Mesendoderm (in vitro differentiated cells): ENCODE results near the gene ATP4A.
A peak's percentile ranks its signal among the peaks of the same experiment; 100 is the strongest.
"Not testable (repeated sequence)": the region's sequence is repeated elsewhere in the genome, so short reads cannot be mapped to it uniquely, and the experiment has no call there.

Experiments used
- DNase-seq: peaks from one replicate; pipeline ENCODE4 v3.0.0; 2013
- H2AK5ac ChIP-seq: 2 replicates; pipeline ENCODE4 v1.6.1; 2013; ENCODE audit warnings: low read length, inconsistent platforms
- H2BK120ac ChIP-seq: 2 replicates; pipeline ENCODE4 v1.6.1; 2013; ENCODE audit warnings: low read depth, mild to moderate bottlenecking, low read length, moderate library complexity, mixed read lengths
- H2BK15ac ChIP-seq: replicated peaks from 2 replicates; pipeline ENCODE4 v1.6.1; 2013; ENCODE audit warnings: low read depth, mild to moderate bottlenecking, moderate library complexity
- H2BK5ac ChIP-seq: 2 replicates; pipeline ENCODE4 v1.6.1; 2013; ENCODE audit warnings: low read length, inconsistent platforms
- H3K18ac ChIP-seq: 2 replicates; pipeline ENCODE4 v1.6.1; 2013; ENCODE audit warnings: mild to moderate bottlenecking, low read length, mixed read lengths
- H3K23ac ChIP-seq: one replicate; pipeline ENCODE4 v1.6.1; 2013; ENCODE audit warnings: low read length
- H3K27ac ChIP-seq: 2 replicates; pipeline ENCODE4 v1.5.1; 2013; ENCODE audit warnings: low read depth, mild to moderate bottlenecking, inconsistent platforms, low read length, moderate library complexity
- H3K27me3 ChIP-seq: 2 replicates; pipeline ENCODE4 v1.6.1; 2013; ENCODE audit warnings: low read length, control low read depth, mild to moderate bottlenecking, inconsistent platforms; ENCODE audit not compliant: insufficient read depth, poor library complexity
- H3K36me3 ChIP-seq: 2 replicates; pipeline ENCODE4 v1.6.1; 2013; ENCODE audit warnings: low read length, inconsistent platforms; ENCODE audit not compliant: control insufficient read depth, insufficient read depth
- H3K4ac ChIP-seq: one replicate; pipeline ENCODE4 v1.6.1; 2013; ENCODE audit warnings: low read depth, mild to moderate bottlenecking, low read length, moderate library complexity
- H3K4me1 ChIP-seq: 2 replicates; pipeline ENCODE4 v1.6.1; 2013; ENCODE audit warnings: low read depth, low read length, inconsistent platforms; ENCODE audit not compliant: control insufficient read depth
- H3K4me2 ChIP-seq: 2 replicates; pipeline ENCODE4 v1.6.1; 2013; ENCODE audit warnings: low read length
- H3K4me3 ChIP-seq: 2 replicates; pipeline ENCODE4 v1.5.1; 2013; ENCODE audit warnings: mild to moderate bottlenecking, low read length
- H3K56ac ChIP-seq: one replicate; pipeline ENCODE4 v1.6.1; 2013; ENCODE audit warnings: low read length
- H3K79me1 ChIP-seq: 2 replicates; pipeline ENCODE4 v1.6.1; 2013; ENCODE audit warnings: low read length, inconsistent platforms
- H3K79me2 ChIP-seq: 2 replicates; pipeline ENCODE4 v1.6.1; 2013; ENCODE audit warnings: mild to moderate bottlenecking, low read length; ENCODE audit not compliant: control insufficient read depth, insufficient read depth
- H3K9ac ChIP-seq: 2 replicates; pipeline ENCODE4 v1.6.1; 2013; ENCODE audit warnings: low read length, inconsistent platforms
- H4K5ac ChIP-seq: one replicate; pipeline ENCODE4 v1.6.1; 2013; ENCODE audit warnings: low read length
- H4K8ac ChIP-seq: one replicate; pipeline ENCODE4 v1.6.1; 2013; ENCODE audit warnings: low read depth, mild to moderate bottlenecking, control low read depth, low read length, moderate library complexity
- WGBS: extraction: QIAGEN DNeasy Blood & Tissue Kit; methylation state at CpG from one replicate; pipeline ENCODE4 v1.1.7; 2013; ENCODE audit warnings: low lambda C conversion rate, missing lambda C conversion rate; ENCODE audit not compliant: insufficient coverage; ENCODE audit errors: extremely low coverage; 5-methylcytosine and 5-hydroxymethylcytosine counted together

The ATP4A gene

DNA sequence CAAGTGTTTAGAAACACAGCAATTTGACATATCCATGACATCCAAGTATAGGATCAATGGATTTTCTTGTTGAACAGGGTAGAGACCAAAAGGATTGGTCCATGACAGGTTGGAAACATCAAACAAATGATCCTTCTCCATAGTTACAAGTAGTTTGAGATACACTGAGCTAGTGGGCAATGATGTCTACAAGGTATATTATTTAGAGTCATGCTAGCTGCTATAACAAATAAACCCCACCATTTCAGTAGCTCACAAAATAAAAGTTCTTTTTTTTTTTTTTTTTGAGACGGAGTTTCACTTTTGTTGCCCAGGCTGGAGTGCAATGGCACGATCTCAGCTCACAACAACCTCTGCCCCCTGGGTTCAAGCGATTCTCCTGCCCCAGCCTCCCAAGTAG lies 44.2 kb upstream of the ATP4A start:
- WGBS = no CpG with 5 or more reads among the region's 3 CpGs

DNA sequence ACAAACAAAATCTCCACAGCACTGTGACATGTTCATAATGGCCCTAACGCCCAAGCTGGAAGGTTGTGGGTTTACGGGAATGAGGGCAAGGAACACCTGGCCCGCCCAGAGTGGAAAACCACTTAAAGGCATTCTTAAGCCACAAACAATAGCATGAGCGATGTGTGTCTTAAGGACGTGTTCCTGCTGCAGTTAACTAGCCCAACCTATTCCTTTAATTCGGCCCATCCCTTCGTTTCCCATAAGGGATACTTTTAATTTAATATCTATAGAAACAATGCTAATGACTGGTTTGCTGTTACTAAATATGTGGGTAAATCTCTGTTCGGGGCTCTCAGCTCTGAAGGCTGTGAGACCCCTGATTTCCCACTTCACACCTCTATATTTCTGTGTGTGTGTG lies 43.7 kb upstream of the ATP4A start:
- H2AK5ac ChIP-seq, H3K4me3 ChIP-seq, H3K79me2 ChIP-seq, H2BK5ac ChIP-seq, H3K9ac ChIP-seq, H3K4me2 ChIP-seq, H4K8ac ChIP-seq, H3K56ac ChIP-seq, H2BK120ac ChIP-seq, DNase-seq, H3K27ac ChIP-seq, H3K36me3 ChIP-seq, H2BK15ac ChIP-seq, H3K18ac ChIP-seq, H3K4me1 ChIP-seq, H3K27me3 ChIP-seq, H3K23ac ChIP-seq, H4K5ac ChIP-seq, H3K79me1 ChIP-seq, H3K4ac ChIP-seq: not testable (repeated sequence)
- WGBS = no CpG with 5 or more reads among the region's 8 CpGs

More for the DNA sequence above, 44.2 kb upstream of the ATP4A start:
- no peak overlapping the region for H2BK15ac ChIP-seq
- no peak overlapping the region for H4K8ac ChIP-seq
- H3K23ac ChIP-seq = no peak overlapping the region
- no peaks in the 10 kb centered on the region for H3K79me1 ChIP-seq
- no peak overlapping the region for H2AK5ac ChIP-seq
- H3K27me3 ChIP-seq = no peaks in the 10 kb centered on the region
- no peak overlapping the region for H2BK120ac ChIP-seq
- no peak overlapping the region for H3K18ac ChIP-seq
- no peak overlapping the region for H3K9ac ChIP-seq
- H4K5ac ChIP-seq = no peak overlapping the region
- H3K56ac ChIP-seq = no peak overlapping the region
- H3K4me3 ChIP-seq = no peak overlapping the region
- H3K79me2 ChIP-seq = no peaks in the 10 kb centered on the region
- no peak overlapping the region for H2BK5ac ChIP-seq
- no peaks in the 10 kb centered on the region for H3K4me1 ChIP-seq
- H3K4ac ChIP-seq = no peak overlapping the region
- no peaks in the 10 kb centered on the region for H3K36me3 ChIP-seq
- no peak overlapping the region for H3K27ac ChIP-seq
- no peak for DNase-seq
- H3K4me2 ChIP-seq = no peak overlapping the region

DNA sequence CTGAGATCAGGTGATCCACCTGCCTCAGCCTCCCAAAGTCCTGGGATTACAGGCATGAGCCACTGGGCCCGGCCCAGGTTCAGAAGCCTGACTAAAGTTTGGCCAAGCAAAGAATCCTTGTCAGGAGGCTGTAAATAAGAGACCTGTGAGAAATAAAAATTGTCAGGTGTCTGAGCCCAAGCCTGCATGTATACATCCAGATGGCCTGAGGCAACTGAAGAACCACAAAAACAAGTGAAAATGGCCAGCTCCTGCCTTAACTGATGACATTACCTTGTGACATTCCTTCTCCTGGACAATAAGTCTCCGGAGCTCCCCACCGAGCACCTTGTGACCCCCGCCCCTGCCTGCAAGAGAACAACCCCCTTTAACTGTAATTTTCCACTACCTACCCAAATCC lies 41.0 kb upstream of the ATP4A start:
- H3K4me1 ChIP-seq, H3K79me1 ChIP-seq, H2BK120ac ChIP-seq, H3K36me3 ChIP-seq, H4K5ac ChIP-seq, DNase-seq, H2BK15ac ChIP-seq, H3K27me3 ChIP-seq, H3K79me2 ChIP-seq, H3K9ac ChIP-seq, H3K4ac ChIP-seq, H3K27ac ChIP-seq, H2BK5ac ChIP-seq, H4K8ac ChIP-seq, H3K23ac ChIP-seq, H2AK5ac ChIP-seq, H3K18ac ChIP-seq, H3K56ac ChIP-seq, H3K4me3 ChIP-seq, H3K4me2 ChIP-seq: not testable (repeated sequence)
- no CpG with 5 or more reads among the region's 4 CpGs for whole genome bisulfite sequencing

DNA sequence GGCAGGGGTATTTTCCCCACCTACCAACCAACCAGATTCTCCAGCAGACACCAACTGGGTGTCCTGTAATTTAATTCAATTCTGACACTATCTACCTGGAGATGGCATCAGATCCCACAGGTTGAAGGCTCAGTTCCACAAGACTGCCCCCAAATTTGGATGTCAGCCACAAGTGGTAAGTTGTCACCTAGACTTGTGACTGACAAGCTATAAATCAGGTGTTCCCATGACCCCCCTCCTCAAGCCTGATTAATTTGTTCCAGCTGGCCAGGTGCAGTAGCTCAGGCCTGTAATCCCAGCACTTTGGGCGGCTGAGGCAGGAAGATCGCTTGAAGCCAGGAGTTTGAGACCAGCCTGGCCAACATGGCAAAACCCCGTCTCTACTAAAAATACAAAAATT lies 38.5 kb upstream of the ATP4A start:
- Histone ChIP-seq H3K27me3 (no peaks in the 10 kb centered on the region), H3K4ac (no peak overlapping the region), H4K8ac (no peak overlapping the region), H3K23ac (no peak overlapping the region), H3K79me1 (no peaks in the 10 kb centered on the region), H3K4me2 (no peak overlapping the region), H3K4me1 (no peaks in the 10 kb centered on the region), H2BK15ac (no peak overlapping the region), H3K27ac (no peak overlapping the region), H3K79me2 (no peaks in the 10 kb centered on the region), H3K9ac (no peak overlapping the region), H3K36me3 (no peaks in the 10 kb centered on the region), H4K5ac (no peak overlapping the region), H2BK5ac (no peak overlapping the region), H2AK5ac (no peak overlapping the region), H2BK120ac (no peak overlapping the region), H3K56ac (no peak overlapping the region), H3K18ac (no peak overlapping the region), H3K4me3 (no peak overlapping the region)
- WGBS = no CpG with 5 or more reads among the region's 3 CpGs
- no peak for DNase-seq

DNA sequence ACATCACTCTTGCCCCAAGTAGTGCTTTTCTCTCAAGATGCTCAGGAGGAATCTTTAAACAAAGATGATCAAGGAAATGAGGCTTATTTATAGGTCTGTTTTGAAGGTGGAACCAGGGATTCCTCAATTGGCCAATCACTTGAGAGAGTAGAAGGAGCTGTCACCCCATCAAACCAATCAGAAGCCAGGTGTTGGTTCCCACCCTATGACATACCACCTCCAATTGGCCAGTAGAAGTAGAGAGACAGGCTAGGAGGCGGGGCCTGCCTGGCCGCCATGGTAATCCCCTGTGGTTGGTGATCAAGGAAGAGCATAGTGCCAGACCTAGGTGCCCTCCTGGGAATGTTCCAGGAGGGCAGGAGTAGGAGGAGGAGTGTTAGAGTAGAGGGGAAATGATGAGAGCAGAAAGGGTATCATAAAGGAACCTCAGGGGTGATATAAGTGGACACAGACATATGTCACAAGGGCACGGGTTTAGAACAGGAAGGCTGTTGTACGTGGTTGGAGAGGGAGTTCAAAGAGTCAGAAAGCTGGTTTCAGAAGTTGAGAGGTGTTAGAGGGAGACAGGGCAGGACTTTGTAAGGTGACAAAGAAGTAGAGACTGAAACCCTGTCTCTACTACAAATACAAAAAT lies 33.0 kb upstream of the ATP4A start:
- WGBS = no CpG with 5 or more reads among the region's 4 CpGs
- Histone ChIP-seq H3K27ac (no peak overlapping the region), H3K4me1 (no peaks in the 10 kb centered on the region), H4K5ac (no peak overlapping the region), H2BK15ac (no peak overlapping the region), H3K23ac (no peak overlapping the region), H3K56ac (no peak overlapping the region), H3K79me1 (no peaks in the 10 kb centered on the region), H3K18ac (no peak overlapping the region), H3K4me2 (no peak overlapping the region), H2AK5ac (no peak overlapping the region), H4K8ac (no peak overlapping the region), H3K4ac (no peak overlapping the region), H2BK5ac (no peak overlapping the region), H3K79me2 (no peaks in the 10 kb centered on the region), H2BK120ac (no peak overlapping the region), H3K27me3 (no peaks in the 10 kb centered on the region), H3K4me3 (no peak overlapping the region), H3K9ac (no peak overlapping the region), H3K36me3 (no peaks in the 10 kb centered on the region)
- DNase-seq = peak; percentile 37

DNA sequence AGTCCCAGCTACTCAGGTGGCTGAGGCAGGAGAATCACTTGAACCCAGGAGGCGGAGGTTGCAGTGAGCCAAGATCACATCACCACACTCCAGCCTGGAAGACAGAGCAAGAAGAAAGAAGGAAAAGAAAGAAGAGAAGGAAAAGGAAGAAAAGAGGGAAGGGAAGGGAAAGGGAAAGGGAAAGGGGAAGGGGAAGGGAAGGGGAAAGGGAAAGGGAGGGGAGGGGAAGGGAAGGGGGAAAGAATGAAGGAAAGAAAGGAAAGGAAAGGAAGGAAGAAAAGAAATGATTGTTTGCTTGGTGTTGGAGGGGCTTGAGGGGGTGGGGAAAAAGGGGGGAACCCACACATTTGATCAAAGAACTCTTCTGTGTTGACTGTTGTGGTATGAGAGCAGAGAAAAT lies 32.5 kb upstream of the ATP4A start:
- Histone ChIP-seq H4K8ac (no peak overlapping the region), H2BK15ac (no peak overlapping the region), H3K79me1 (no peaks in the 10 kb centered on the region)

More for the DNA sequence above, 32.5 kb upstream of the ATP4A start:
- H3K36me3 ChIP-seq = no peaks in the 10 kb centered on the region
- no peak overlapping the region for H4K5ac ChIP-seq
- H3K23ac ChIP-seq = no peak overlapping the region
- no peak overlapping the region for H3K56ac ChIP-seq
- WGBS = no CpG with 5 or more reads among the region's 1 CpG
- H3K27ac ChIP-seq = no peak overlapping the region
- no peak overlapping the region for H2BK5ac ChIP-seq
- H3K4me1 ChIP-seq = no peaks in the 10 kb centered on the region
- no peak overlapping the region for H2AK5ac ChIP-seq
- no peak overlapping the region for H3K4me3 ChIP-seq
- H3K9ac ChIP-seq = no peak overlapping the region
- H3K4me2 ChIP-seq = no peak overlapping the region
- no peak overlapping the region for H2BK120ac ChIP-seq
- no peaks in the 10 kb centered on the region for H3K79me2 ChIP-seq
- no peak overlapping the region for H3K18ac ChIP-seq
- DNase-seq = no peak
- H3K4ac ChIP-seq = no peak overlapping the region
- no peaks in the 10 kb centered on the region for H3K27me3 ChIP-seq
